ENCODE data around the gene MICOS13. TPM values are rescaled to one million over a fixed set of nuclear protein-coding genes. Genes with fewer than 3 reads are reported as not detected.
"Not testable (repeated sequence)": the region's sequence is repeated elsewhere in the genome, so short reads cannot be mapped to it uniquely, and the experiment has no call there.

MICOS13 gene
- total and polyA plus RNA-seq, 10 donors, result 15.7 to 89.5 (median 38.0) TPM

DNA sequence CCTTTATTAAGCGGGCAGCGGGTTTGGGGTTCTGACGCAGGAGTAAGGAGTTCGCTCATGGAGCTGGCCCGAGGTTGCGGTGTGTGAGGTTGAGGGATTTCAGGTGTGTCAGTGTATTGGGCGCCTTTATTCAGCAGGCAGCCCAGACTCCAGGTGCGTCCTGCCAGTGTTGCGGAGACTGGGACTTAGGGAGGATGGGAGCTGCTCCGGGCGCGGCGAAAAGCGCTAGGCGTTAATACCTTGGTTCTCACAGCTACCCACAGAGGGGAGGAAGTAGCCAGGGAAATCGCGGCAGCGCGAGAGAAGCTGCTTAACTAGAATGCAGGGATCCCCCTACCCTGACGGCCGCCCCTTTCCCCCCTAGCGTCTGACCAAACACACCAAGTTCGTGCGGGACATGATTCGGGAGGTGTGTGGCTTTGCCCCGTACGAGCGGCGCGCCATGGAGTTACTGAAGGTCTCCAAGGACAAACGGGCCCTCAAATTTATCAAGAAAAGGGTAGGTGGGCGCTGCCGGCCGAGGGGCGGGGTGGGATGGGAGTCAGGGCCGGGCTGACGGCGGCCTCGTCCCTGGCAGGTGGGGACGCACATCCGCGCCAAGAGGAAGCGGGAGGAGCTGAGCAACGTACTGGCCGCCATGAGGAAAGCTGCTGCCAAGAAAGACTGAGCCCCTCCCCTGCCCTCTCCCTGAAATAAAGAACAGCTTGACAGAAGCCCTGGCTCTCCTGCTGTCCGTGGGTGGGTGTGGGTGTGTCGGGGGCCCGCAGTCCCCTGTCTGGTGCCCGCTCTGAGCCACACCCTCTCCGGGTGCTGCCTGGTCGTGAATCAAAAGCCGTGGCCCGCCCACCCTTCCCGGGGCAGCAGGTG is 10.9 kb upstream of the MICOS13 start:
- Histone ChIP-seq H3K27me3 (replicated peaks in 1 of 7) (no peaks in the 10 kb centered on the region), H3K27ac (peak overlapping the region; percentile 90 to 94 (median 93)), H3K9me3 (no peaks in the 10 kb centered on the region), H3K4me3 (peak overlapping the region; percentile 65 to 93 (median 80)), H3K4me1 (peaks cover 15 to 76% (median 58%) of the 10 kb centered on the region in 6 donors), H3K36me3 (peaks cover 4 to 50% (median 46%) of the 10 kb centered on the region in 6 donors)
- intact Hi-C loops (cut with DNase I; ENCODE audit: low total_unique reads), result no loop called here
- TF ChIP-seq POLR2AphosphoS5 (IDR thresholded peaks at IDR 0.05), result peak; percentile 45 to 79 (median 72)
- TF ChIP-seq, protein P1, sequence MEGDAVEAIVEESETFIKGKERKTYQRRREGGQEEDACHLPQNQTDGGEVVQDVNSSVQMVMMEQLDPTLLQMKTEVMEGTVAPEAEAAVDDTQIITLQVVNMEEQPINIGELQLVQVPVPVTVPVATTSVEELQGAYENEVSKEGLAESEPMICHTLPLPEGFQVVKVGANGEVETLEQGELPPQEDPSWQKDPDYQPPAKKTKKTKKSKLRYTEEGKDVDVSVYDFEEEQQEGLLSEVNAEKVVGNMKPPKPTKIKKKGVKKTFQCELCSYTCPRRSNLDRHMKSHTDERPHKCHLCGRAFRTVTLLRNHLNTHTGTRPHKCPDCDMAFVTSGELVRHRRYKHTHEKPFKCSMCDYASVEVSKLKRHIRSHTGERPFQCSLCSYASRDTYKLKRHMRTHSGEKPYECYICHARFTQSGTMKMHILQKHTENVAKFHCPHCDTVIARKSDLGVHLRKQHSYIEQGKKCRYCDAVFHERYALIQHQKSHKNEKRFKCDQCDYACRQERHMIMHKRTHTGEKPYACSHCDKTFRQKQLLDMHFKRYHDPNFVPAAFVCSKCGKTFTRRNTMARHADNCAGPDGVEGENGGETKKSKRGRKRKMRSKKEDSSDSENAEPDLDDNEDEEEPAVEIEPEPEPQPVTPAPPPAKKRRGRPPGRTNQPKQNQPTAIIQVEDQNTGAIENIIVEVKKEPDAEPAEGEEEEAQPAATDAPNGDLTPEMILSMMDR (IDR thresholded peaks at IDR 0.05 in 8 of 11, conservative IDR thresholded peaks at IDR 0.05 in 3 of 11), result no peak
- TF ChIP-seq POLR2A (IDR thresholded peaks at IDR 0.05), result no peak
- 0 to 4% (median 4%) methylated on average over 32 to 54 of the region's 54 CpGs for WGBS, 5 donors
- DNase-seq, result peak; percentile 89

DNA sequence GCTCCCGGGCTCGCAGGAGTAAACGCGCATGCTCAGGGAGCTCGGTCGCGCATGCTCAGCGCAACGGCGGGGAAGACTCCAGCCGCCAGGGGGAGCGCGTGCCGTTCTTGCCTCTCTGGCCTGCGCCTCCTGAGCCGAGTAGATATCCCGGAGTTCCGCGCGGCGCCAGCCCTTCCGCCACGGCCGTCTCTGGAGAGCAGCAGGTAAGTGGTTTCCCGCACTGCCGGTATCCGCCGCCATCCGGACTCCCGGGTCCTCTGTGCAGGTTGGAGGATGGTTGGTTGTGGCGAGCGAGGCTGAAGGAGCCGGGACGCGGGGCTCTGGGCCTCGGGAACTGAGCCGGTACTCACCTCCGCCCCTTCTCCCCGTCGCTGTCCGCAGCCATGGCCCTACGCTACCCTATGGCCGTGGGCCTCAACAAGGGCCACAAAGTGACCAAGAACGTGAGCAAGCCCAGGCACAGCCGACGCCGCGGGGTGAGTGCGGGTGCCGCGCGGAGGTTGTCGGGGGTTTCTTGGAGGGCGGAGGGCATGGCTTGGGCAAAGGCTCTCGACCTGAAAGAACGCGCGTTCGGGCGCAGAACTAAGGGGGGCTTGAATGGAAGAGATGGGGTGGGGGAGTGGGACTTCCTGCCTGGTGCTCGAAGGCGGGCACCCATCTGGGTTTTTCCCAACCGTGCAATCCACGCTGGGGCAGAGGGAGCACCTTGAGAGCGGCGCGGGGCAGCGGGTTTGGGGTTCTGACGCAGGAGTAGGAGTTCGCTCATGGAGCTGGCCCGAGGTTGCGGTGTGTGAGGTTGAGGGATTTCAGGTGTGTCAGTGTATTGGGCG is 10.0 kb upstream of the MICOS13 start, which contains the start of gene RPL36:
RPL36 (plus strand) TSS at position 171 of the 830 bp plus-strand sequence; CDS start at position 384, 213 bp downstream.
- H3K27ac ChIP-seq, result peak within 1 kb of the TSS; percentile 90 to 94 (median 93)
- no peaks in the 10 kb centered on the region for H3K9me3 ChIP-seq
- H3K36me3 ChIP-seq, result peaks cover under 1 to 42% (median 37%) of the 10 kb centered on the region in 6 donors
- TF ChIP-seq POLR2A (IDR thresholded peaks at IDR 0.05) (peak; percentile 38 to 75 (median 61)), POLR2AphosphoS5 (IDR thresholded peaks at IDR 0.05) (peak; percentile 98 to 99 (median 99))
- TF ChIP-seq, protein P1 (IDR thresholded peaks at IDR 0.05 in 8 of 11, conservative IDR thresholded peaks at IDR 0.05 in 3 of 11), result peak; percentile 97 to 100 (median 99)
- H3K27me3 ChIP-seq (replicated peaks in 1 of 7), result no peaks in the 10 kb centered on the region
- intact Hi-C loops (cut with DNase I; ENCODE audit: low total_unique reads), result no loop called here
- WGBS, 5 donors, result 0 to 2% (median 1%) methylated on average over 59 to 73 of the region's 73 CpGs
- H3K4me1 ChIP-seq, result peaks cover 15 to 80% (median 60%) of the 10 kb centered on the region in 6 donors
- peak within 1 kb of the TSS; percentile 65 to 93 (median 80) for H3K4me3 ChIP-seq
- DNase-seq, result peak; percentile 100

DNA sequence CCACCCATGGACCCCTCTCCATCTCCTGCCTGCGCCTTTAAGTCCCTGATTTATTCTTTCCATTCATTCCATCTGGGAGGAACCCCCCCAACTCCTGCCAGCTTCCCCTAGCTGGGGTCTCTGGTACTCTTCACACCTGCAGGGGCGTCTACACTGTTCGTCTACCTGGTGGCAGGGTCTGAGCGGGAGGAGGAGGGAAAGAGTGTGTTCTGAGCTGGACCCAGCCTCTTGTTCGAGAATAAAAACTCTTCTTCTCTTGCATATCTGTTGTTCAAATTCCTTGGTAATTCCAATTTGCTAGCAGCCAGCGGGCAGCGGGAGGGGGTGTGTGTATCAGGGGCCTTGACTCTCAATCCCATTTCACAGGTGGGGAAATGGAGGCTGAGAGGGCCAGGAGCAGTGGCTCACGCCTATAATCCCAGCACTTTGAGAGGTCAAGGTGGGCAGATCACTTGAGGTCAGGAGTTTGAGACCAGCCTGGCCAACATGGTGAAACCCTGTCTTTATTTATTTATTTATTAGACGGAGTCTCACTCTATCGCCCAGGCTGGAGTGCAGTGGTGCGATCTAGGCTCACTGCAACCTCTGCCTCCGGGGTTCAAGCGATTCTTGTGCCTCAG is 8.1 kb upstream of the MICOS13 start:
- H3K4me3 ChIP-seq; H3K27me3 ChIP-seq (replicated peaks in 1 of 7); intact Hi-C loops (cut with DNase I; ENCODE audit: low total_unique reads); H3K27ac ChIP-seq; H3K9me3 ChIP-seq: not testable (repeated sequence)
- peak; percentile 69 for DNase-seq
- Histone ChIP-seq H3K36me3 (peaks cover 0 to 22% (median 18%) of the 10 kb centered on the region in 6 donors), H3K4me1 (peaks cover 15 to 71% (median 55%) of the 10 kb centered on the region in 6 donors)
- WGBS, 5 donors, result 94 to 98% (median 94%) methylated on average over 13 of the region's 13 CpGs
